Renal pelvis (tissue), 4 donors: ENCODE data around the gene MRPS30. TPM values are rescaled to one million over a fixed set of nuclear protein-coding genes. Genes with fewer than 3 reads are reported as not detected.
"Not testable (repeated sequence)": the region's sequence is repeated elsewhere in the genome, so short reads cannot be mapped to it uniquely, and the experiment has no call there.

Experiments used
- DNase-seq: peaks from one replicate; pipeline ENCODE4 v3.0.0-alpha.2; 2013
- polyA plus RNA-seq, 3 donors: library from polyadenylated mRNA; unstranded; fragments of 120-200 nt; gene quantifications; one replicate each; pipeline ENCODE4 v1.2.1, GENCODE V29; 2013; ENCODE audit not compliant: insufficient read length in 3 of 3

Gene MRPS30
- polyA plus RNA-seq, 3 donors = 58.5 to 65.0 (median 64.2) TPM

DNA sequence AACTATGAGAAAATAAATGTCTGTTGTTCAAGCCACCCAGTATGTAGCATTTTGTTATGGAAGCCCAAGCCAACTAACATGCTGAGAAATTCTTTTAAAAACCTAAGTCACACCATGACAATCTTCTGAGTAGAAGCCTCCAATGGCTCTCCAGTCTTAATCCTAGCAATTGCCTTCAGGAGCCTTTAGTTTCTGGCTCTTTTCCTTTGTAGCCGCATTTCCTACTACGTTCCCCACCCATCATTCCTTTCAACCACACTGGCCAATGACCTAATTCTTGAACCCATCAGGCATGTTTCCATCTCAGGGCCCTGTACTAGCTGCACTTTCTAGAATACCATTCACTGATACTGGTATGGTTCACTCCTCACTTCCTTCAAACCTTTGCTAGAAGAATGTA, 2.1 kb upstream of the MRPS30 start:
- no peak for DNase-seq

DNA sequence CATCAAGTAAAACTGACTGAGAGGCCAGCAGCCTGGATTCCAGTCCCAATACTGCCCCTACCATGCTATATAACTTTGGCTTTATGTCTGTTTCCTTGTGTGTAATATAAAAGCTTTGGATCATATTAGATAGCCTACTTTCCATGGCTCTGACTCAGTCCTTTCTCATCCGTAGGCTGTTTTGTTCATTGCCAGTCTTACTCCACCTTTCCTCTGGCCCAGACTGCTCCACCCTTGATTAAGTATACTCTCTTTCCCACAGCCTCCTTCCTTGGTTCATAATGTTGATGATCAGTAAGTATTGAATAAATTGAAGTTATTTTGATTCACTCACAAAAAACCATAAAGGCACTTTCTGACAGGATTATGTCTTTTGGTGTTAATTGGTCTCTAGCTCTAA, 1.5 kb upstream of the MRPS30 start:
- no peak for DNase-seq

DNA sequence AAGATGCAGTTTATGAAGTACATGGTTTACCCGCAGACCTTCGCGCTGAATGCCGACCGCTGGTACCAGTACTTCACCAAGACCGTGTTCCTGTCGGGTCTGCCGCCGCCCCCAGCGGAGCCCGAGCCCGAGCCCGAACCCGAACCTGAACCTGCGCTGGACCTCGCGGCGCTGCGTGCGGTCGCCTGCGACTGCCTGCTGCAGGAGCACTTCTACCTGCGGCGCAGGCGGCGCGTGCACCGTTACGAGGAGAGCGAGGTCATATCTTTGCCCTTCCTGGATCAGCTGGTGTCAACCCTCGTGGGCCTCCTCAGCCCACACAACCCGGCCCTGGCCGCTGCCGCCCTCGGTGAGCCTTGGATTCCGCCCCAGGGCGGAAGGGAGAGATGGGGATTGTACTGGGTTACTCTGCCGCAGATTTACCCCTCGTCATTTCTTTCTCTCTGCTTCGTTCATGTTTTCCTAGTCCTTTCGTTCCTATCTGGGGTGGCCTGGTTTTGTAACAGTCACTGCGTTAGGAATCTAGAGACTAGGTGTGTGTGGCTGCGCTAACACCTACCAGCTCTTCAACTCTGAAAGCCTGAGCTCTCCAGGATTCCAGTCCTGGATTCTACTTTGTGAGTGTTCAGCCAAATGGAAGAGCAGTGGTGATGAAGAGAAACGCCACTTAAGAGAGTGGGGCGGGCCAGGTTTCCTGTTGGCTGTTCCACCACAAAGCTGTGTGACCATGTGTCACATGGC, 638 bp downstream of the MRPS30 start:
- DNase-seq = peak; percentile 60

DNA sequence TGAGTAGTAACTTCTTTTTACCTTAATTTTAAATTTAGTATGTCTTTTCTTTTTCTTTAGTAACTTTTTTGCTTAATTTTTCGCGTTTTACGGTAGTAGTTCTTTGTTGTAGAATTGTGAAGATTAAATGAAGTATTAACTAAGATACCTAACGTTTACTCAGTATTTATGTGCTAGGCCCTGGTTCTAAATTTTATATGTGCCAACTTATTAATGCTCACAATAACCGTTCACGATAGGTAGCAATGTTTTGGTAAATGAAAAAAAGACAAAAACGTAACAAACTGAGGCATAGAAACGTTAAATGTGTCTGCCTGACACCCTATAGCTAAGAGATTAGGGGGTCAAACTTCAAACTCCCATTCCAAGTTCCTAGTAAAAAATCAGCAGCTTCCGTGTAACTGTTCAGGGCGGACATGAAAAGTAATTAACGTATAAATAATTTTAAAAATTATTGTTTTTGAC, 1.2 kb downstream of the MRPS30 start:
- DNase-seq = no peak

DNA sequence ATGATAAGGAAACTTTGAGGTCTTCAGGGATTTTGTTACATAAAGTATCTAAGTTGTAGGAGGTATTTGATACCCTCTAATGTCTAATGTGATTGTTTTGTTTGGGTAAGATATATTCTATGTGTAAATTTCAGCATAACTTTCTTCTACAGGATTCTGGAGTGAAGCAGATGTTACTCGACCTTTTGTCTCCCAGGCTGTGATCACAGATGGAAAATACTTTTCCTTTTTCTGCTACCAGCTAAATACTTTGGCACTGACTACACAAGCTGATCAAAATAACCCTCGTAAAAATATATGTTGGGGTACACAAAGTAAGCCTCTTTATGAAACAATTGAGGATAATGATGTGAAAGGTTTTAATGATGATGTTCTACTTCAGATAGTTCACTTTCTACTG, 6.0 kb downstream of the MRPS30 start:
- no peak for DNase-seq

DNA sequence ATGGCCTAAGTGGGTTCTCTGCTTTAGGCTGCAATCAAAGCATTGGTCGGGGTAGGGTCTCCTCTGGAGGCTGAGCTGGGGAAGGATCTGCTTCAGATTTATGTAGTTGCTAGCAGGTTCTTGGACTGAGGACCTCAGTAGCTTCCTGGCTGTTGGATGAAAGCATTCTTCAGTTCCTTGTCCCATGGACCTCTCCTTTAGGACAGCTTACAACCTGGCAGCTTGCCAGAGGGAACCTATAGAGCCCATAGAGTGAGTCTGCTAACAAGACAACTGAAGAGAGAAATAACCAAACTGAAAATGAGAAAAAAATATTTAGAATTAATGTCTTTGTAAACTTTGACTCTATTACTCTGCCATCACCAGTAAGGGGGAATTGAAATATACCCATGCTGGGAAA, 12.4 kb downstream of the MRPS30 start:
- no peak for DNase-seq

DNA sequence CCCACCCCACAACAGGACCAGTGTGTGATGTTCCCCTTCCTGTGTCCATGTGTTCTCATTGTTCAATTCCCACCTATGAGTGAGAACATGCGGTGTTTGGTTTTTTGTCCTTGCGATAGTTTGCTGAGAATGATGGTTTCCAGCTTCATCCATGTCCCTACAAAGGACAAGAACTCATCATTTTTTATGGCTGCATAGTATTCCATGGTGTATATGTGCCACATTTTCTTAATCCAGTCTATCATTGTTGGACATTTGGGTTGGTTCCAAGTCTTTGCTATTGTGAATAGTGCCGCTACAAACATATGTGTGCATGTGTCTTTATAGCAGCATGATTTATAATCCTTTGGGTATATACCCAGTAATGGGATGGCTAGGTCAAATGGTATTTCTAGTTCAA, 15.9 kb downstream of the MRPS30 start:
- not testable (repeated sequence) for DNase-seq

DNA sequence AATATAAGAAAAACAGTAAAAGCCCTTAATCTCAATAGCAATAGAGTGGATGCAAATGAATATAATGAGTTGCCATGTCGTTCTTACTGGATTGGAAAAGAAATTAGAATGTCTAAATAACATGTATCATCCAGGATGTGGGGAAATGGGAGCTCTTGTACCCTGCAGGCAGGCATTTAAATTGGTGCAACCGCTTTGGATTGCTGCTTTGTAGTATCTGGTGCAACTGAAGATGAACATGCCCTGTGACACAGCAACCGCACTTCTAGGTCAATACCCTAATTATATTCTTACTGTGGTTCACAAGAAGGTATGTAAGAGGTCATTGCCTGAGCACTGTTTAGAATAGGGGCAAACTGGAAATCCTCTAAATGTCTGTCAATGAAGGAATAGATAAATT, 18.9 kb downstream of the MRPS30 start:
- no peak for DNase-seq

DNA sequence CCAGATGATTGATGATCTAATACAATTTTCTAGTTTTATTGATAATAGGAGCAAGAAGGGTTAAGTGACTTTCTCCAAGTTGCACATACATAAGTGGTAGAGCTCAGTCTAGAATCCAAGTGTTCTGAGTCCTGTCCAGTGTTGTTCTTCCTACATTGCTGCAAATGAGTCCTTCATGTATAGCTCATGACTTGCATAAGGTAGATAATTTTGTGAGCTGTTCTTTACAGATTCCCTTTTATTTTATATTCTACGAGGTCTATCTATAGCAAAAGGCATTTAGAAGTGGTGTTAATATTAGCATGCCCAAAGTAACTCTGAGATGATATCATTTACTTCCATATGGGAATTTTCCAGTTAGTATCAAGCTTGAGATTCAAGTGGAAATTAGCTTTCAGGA, 20.0 kb downstream of the MRPS30 start:
- no peak for DNase-seq

DNA sequence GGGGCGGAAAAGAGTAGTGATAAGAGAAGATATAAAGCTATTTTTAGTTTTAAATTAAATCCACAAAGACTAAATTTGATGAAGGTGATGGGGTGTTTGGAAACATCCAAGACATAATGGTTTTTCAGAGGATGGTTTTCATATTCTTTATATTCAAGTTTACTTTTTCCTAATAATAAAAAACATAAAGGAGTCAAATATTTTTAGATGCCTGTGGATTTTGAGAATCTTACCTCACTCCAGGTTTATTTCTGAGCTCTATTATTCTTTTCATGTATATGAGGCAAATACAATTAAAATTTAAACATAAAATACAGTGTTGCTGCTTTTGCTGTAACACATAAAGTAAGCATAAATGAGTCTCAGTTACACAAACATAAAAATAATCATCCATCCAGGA, 22.2 kb downstream of the MRPS30 start:
- no peak for DNase-seq

DNA sequence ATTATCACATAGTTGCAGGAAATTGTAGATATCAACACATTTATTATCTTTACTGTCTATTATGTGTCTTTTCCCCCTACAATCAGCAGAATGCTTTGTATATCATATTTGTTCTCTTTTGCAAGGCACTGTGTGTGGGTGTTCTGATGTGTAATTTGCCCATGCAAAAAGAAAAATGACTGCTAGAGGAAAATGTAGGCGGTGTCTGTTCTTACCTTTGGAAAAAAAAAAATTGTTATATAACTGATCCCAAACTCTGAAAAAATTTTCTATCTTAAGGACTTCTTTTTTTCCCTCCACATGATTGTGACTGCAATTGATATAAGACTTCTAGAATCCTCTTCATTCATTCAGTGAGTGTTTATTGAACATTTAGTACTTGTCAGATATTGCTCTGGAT, 24.5 kb downstream of the MRPS30 start:
- DNase-seq = no peak

DNA sequence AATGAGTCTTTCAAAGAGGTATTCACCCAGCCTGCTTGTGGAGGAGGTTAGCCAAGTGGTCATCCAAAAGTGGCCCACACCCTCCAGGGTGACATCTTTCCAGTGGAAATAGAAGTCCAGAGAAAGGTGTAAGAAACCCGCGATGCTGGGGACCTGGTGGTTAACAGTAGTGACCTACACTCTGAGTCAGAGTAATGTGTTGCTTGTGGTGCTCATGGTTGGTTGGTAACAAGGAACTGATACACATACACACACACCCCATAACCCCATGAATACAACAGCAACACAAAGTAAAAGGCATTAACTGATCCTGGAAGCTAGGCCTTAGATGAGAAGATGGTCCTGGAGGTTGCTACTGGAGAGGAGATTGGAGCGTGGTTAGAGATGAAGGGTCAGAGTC, 26.9 kb downstream of the MRPS30 start:
- DNase-seq = no peak

DNA sequence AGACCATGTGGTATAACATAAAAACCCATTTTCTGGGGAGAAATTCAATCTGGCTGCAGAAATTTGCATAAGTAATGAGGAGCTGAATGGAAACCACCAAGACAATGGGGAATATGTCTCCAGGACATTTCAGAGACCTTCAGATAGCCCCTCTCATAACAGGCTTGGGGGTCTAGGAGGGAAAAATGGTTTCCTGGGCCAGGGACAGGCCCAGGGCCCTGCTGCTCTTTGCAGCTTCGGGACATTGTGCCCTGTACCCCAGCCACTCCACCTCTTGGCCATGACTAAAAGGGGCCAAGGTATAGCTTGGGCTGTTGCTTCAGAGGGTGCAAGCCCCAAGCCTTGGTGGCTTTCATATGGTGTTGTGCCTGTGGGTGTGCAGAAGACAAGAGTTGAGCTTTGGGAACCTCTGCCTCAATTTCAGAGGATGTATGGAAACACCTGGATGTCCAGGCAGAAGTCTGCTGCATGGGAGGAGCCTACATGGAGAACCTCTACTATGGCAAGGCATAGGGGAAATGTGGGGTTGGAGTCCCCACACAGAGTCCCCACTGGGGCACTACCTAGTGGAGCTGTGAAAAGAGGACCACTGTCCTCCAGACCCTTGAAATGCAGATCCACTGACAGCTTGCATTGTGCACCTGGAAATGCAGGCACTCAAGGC, 30.4 kb downstream of the MRPS30 start:
- no peak for DNase-seq

DNA sequence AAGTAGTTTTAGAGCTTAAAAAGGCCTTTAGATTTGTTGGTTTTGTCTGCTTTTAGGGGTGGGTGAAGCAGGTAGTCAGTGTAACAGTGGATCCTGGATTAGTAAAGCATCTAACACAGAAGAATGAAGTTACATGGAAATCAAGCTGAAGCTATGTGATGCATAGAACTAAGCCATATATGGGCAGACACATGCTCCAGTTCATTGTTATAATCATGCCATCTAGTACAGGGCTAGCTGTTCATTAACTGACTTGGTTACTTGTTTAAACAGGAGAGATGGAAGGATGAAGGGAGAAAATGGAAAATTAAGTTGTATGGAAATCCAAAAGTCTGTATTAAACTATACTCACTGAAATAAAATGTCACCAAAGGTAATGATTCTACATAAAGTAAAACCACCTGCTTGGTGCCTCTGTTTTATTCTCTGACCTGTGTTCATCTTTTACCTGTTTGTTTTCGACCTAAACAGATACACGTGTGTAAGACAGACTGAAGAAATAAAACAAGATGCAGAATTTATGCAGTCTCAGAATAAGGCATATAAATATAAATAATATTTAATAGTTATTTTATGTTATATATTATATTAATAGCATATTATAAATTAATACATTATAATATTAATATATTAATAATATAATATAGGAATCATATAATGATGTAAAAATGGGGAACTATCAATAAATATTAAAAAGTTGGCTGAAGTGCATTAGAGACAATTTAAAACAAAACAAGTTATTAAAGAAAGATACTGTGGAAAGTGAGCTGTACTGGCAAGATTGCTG, 33.9 kb downstream of the MRPS30 start:
- no peak for DNase-seq

DNA sequence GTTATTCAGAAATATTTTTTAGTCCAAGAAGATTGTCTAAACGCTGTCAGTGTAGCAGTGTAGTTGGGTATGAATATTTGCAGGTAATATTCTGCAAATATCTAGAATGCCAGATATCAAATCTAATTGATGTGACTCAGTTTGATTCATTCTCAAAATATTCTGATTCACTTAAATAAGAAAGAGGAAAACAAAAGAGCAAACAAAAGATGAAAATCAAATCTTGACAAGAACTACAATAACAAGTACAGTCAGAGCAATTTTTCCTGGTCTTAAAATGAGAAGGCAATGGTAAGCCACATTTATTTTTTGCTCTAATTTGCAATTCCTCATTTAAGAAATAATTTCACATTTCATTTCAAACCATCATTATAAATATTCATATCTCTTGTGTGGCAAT, 36.0 kb downstream of the MRPS30 start:
- no peak for DNase-seq

DNA sequence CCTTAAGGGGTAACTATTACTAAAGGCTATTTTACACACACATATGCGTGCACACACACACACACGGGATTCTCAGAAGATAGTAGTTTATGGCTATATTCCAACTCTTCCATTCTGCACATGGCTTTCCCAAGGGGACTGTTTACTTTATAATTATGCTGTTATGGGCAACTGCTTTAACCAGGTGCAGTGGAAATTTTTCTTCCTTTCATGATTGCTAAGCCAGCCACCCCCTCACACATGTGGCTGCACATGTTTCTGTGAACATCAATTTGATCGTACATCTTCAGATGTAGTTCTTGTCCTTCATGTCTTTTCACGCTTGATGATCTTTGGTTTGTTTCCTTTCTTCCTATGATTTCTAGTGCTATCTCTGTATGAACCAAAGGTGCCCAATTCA, 37.0 kb downstream of the MRPS30 start:
- no peak for DNase-seq

DNA sequence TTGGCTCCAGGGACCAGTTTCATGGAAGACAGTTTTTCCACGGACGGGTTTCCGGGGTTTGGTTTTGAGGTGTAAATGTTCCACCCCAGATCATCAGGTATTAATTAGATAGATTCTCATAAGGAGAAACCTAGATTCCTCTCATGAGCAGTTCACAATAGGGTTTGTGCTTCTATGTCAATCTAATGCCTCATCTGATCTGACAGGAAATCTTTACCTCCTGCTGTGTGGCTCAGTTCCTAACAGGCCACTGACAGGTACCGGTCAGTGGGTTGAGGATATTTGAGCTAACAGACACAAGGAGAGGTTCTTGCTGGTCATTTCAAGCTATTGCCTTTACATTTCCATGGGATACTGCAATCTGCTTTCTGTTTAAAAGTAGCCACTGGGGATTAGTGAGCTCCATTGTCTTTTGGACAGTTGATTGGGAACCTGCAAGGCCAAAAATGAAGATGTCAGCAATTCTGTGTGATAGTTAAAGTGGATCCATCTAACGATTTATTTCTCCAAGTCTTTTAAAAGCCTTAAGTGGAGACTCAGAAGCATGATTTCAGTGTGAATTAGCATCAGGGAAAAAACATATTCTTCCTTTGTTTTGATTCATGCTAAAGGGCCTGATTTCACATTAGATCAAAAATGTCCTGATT, 38.6 kb downstream of the MRPS30 start:
- no peak for DNase-seq

DNA sequence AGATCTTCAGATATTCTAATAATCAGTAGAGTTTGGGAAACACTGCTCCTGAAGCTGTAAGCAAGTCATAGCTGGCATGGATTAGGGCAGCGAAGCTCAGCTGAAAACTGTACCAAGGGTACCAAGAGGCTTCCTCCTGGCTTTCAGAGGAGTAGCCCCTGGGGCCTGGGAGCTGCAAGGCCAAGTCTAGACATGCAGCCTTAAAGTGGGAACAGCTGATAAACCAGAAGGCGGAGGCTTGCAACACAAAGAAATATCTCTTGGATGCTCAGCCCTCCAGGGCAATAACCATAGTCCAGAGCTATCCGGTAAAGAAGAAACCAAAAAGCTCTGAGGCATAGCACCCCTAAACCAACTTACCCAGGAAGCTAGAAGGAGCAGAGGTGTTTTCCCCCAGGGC, 51.5 kb downstream of the MRPS30 start:
- no peak for DNase-seq

DNA sequence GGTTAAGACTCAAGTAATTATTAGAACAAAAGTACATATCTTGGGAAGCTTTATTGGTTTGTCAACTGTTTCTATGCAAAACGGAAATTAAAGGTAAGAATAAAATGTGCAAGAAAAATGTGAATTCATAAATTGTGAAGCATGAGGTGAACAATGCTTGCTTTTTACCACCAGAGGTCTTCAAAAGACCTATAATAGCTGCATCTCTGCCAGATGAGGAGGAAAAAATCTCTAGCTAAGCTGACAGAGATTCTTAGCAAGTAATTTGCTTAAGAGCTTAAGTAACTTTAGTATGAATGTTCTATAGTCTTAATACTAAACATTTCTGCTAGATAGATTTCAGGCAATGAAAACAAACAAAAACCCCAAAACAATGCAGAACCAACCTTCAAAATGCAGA, 54.1 kb downstream of the MRPS30 start:
- no peak for DNase-seq
